Measurements from ENCODE around the gene ZIC5. TPM values are rescaled to one million over a fixed set of nuclear protein-coding genes. Genes with fewer than 3 reads are reported as not detected.

Gene ZIC5
- total RNA-seq, 1 donor, result not detected

GRCh38 chr13:99962242-99962641, 9.3 kb downstream of the ZIC5 start:
- no peak for DNase-seq (ENCODE audit: low read depth)
- no peak for TF ChIP-seq CTCF (IDR thresholded peaks at IDR 0.05; ENCODE audit: insufficient read depth, low read depth, low read length)
- H3K4me3 ChIP-seq (ENCODE audit: low read depth, low read length), result no peak overlapping the region

- no peak overlapping the region for H3K4me3 ChIP-seq (ENCODE audit: low read depth, low read length)
- TF ChIP-seq CTCF (IDR thresholded peaks at IDR 0.05; ENCODE audit: insufficient read depth, low read depth, low read length), result no peak
- DNase-seq (ENCODE audit: low read depth), result no peak
Measured at GRCh38 chr13:99961636-99962035, 9.9 kb downstream of the ZIC5 start.

- TF ChIP-seq CTCF (IDR thresholded peaks at IDR 0.05; ENCODE audit: insufficient read depth, low read depth, low read length), result no peak
- no peak for DNase-seq (ENCODE audit: low read depth)
Measured at GRCh38 chr13:99960663-99961311, 10.8 kb downstream of the ZIC5 start.

GRCh38 chr13:99959540-99960230, 11.9 kb downstream of the ZIC5 start:
- no peak overlapping the region for H3K4me3 ChIP-seq (ENCODE audit: low read depth, low read length)
- no peak for TF ChIP-seq CTCF (IDR thresholded peaks at IDR 0.05; ENCODE audit: insufficient read depth, low read depth, low read length)
- peak; percentile 13 for DNase-seq (ENCODE audit: low read depth)

More at GRCh38 chr13:99960663-99961311, 10.8 kb downstream of the ZIC5 start:
- no peak overlapping the region for H3K4me3 ChIP-seq (ENCODE audit: low read depth, low read length)

- H3K4me3 ChIP-seq (ENCODE audit: low read depth, low read length), result no peak overlapping the region
- no peak for DNase-seq (ENCODE audit: low read depth)
- TF ChIP-seq CTCF (IDR thresholded peaks at IDR 0.05; ENCODE audit: insufficient read depth, low read depth, low read length), result no peak
Measured at GRCh38 chr13:99959127-99959539, 12.4 kb downstream of the ZIC5 start.

GRCh38 chr13:99958406-99959126, 13.0 kb downstream of the ZIC5 start:
- no peak overlapping the region for H3K4me3 ChIP-seq (ENCODE audit: low read depth, low read length)
- TF ChIP-seq CTCF (IDR thresholded peaks at IDR 0.05; ENCODE audit: insufficient read depth, low read depth, low read length), result no peak
- no peak for DNase-seq (ENCODE audit: low read depth)
